OCI-LY1 (cell line): ENCODE data around the gene CBFA2T3.

Experiments
- H2AFZ ChIP-seq: fragments of 200-600 bp; sonication (generic), shearing (Covaris generic); 2 replicates; pipeline ENCODE4 v1.6.0; 2014; ENCODE audit warnings: antibody characterized with exemption, mild to moderate bottlenecking, low read length
- H3F3A ChIP-seq: fragments of 200-600 bp; sonication (generic), shearing (Covaris generic); 2 replicates; pipeline ENCODE4 v1.6.0; 2014; ENCODE audit warnings: mild to moderate bottlenecking, antibody characterized with exemption, low read length, moderate library complexity; ENCODE audit not compliant: insufficient read depth
- H3K27ac ChIP-seq: fragments of 200-600 bp; sonication (generic); 2 replicates; pipeline ENCODE4 v1.5.1; 2014; ENCODE audit warnings: low read length, mixed run types, mild to moderate bottlenecking, low read depth; ENCODE audit not compliant: poor library complexity, severe bottlenecking
- H3K27me3 ChIP-seq: fragments of 200-600 bp; sonication (generic); 2 replicates; pipeline ENCODE4 v1.6.0; 2014; ENCODE audit warnings: antibody characterized with exemption, mild to moderate bottlenecking, low read length, moderate library complexity; ENCODE audit not compliant: insufficient read depth
- H3K36me3 ChIP-seq: fragments of 200-600 bp; sonication (generic); 2 replicates; pipeline ENCODE4 v1.6.1; 2014; ENCODE audit warnings: mild to moderate bottlenecking, antibody characterized with exemption, low read length, moderate library complexity, mixed read lengths; ENCODE audit not compliant: insufficient read depth
- H3K4me1 ChIP-seq: fragments of 200-600 bp; sonication (generic); 2 replicates; pipeline ENCODE4 v1.5.1; 2014; ENCODE audit warnings: mild to moderate bottlenecking, low read length, moderate library complexity; ENCODE audit not compliant: insufficient read depth, severe bottlenecking
- H3K4me2 ChIP-seq: fragments of 200-600 bp; sonication (generic), shearing (Covaris generic); 2 replicates; pipeline ENCODE4 v1.6.1; 2014; ENCODE audit warnings: low read length
- H3K4me3 ChIP-seq: fragments of 200-600 bp; sonication (generic); 2 replicates; pipeline ENCODE4 v1.5.1; 2014; ENCODE audit warnings: low read length, low read depth, mild to moderate bottlenecking, mixed read lengths; ENCODE audit not compliant: poor library complexity, severe bottlenecking
- H3K79me2 ChIP-seq: fragments of 200-600 bp; shearing (Covaris generic); 2 replicates; pipeline ENCODE4 v1.6.1; 2016; ENCODE audit warnings: mixed run types, low read length, mixed read lengths; ENCODE audit not compliant: insufficient read depth
- H3K9ac ChIP-seq: fragments of 200-600 bp; sonication (generic), shearing (Covaris generic); 2 replicates; pipeline ENCODE4 v1.6.1; 2014; ENCODE audit warnings: mild to moderate bottlenecking, low read length, mixed read lengths
- H3K9me2 ChIP-seq: fragments of 200-600 bp; sonication (generic), shearing (Covaris generic); 2 replicates; pipeline ENCODE4 v1.6.1; 2014; ENCODE audit warnings: low read depth, mild to moderate bottlenecking, low read length, mixed read lengths
- H3K9me3 ChIP-seq: fragments of 200-600 bp; shearing (Covaris generic); 2 replicates; pipeline ENCODE4 v1.6.1; 2014; ENCODE audit warnings: low read length, mixed read lengths
- H4K20me1 ChIP-seq: fragments of 200-600 bp; sonication (generic), shearing (Covaris generic); 2 replicates; pipeline ENCODE4 v1.6.0; 2016; ENCODE audit warnings: mild to moderate bottlenecking, low read length; ENCODE audit not compliant: insufficient read depth
- CTCF ChIP-seq: fragments of 200-600 bp; sonication (generic), shearing (Covaris generic); IDR thresholded peaks from 2 replicates; pipeline ENCODE4 v1.5.1; 2017; ENCODE audit warnings: mild to moderate bottlenecking, antibody characterized with exemption, low read length, moderate library complexity, mixed read lengths
- EZH2 ChIP-seq: fragments of 200-600 bp; sonication (generic), shearing (Covaris generic); IDR thresholded peaks from 2 replicates; pipeline ENCODE4 v1.8.0; 2017; ENCODE audit warnings: borderline replicate concordance, mixed run types, mild to moderate bottlenecking, antibody characterized with exemption, low read length, moderate library complexity, mixed read lengths

Gene CBFA2T3

GRCh38 chr16:89024546-89025060 lies 47.6 kb upstream of the CBFA2T3 start:
- Histone ChIP-seq H3K27me3 (peaks cover 3% of the 10 kb centered on the region; the same call in 1 of the 2 replicates), H3K79me2 (no peaks in the 10 kb centered on the region)

GRCh38 chr16:89023621-89024511 lies 46.9 kb upstream of the CBFA2T3 start:
- Histone ChIP-seq H3K4me1 (peaks cover 5% of the 10 kb centered on the region), H3K27ac (no peak overlapping the region), H3F3A (0 out of 2 replicates have a peak, but pooled peaks cover 2% of the 10 kb centered on the region), H3K79me2 (no peaks in the 10 kb centered on the region), H2AFZ (no peak overlapping the region), H3K36me3 (no peaks in the 10 kb centered on the region), H3K9me2 (no peaks in the 10 kb centered on the region), H3K9me3 (no peaks in the 10 kb centered on the region), H3K4me2 (no peak overlapping the region), H4K20me1 (no peaks in the 10 kb centered on the region), H3K9ac (no peak overlapping the region), H3K27me3 (peaks cover 3% of the 10 kb centered on the region; the same call in 1 of the 2 replicates), H3K4me3 (no peak overlapping the region)
- TF ChIP-seq CTCF (no peak), EZH2 (no peak)

More at GRCh38 chr16:89024546-89025060, 47.6 kb upstream of the CBFA2T3 start:
- no peaks in the 10 kb centered on the region for H3K9me2 ChIP-seq
- 0 out of 2 replicates have a peak, but pooled peaks cover 2% of the 10 kb centered on the region for H3F3A ChIP-seq
- no peaks in the 10 kb centered on the region for H4K20me1 ChIP-seq
- no peak overlapping the region for H2AFZ ChIP-seq
- no peaks in the 10 kb centered on the region for H3K36me3 ChIP-seq
- H3K9ac ChIP-seq = no peak overlapping the region
- H3K4me3 ChIP-seq = no peak overlapping the region
- no peak overlapping the region for H3K4me2 ChIP-seq
- H3K9me3 ChIP-seq = no peaks in the 10 kb centered on the region
- H3K4me1 ChIP-seq = peaks cover 5% of the 10 kb centered on the region
- H3K27ac ChIP-seq = no peak overlapping the region
- TF ChIP-seq EZH2 (no peak), CTCF (no peak)

GRCh38 chr16:89023151-89023551 lies 46.1 kb upstream of the CBFA2T3 start:
- Histone ChIP-seq H3K4me1 (peaks cover 5% of the 10 kb centered on the region), H3K9ac (no peak overlapping the region), H3K9me2 (no peaks in the 10 kb centered on the region), H3K79me2 (no peaks in the 10 kb centered on the region), H3K9me3 (no peaks in the 10 kb centered on the region), H3F3A (no peaks in the 10 kb centered on the region), H3K27me3 (peaks cover 3% of the 10 kb centered on the region; the same call in 1 of the 2 replicates), H3K27ac (no peak overlapping the region), H3K4me3 (no peak overlapping the region), H2AFZ (no peak overlapping the region), H3K4me2 (no peak overlapping the region), H4K20me1 (no peaks in the 10 kb centered on the region), H3K36me3 (no peaks in the 10 kb centered on the region)
- TF ChIP-seq EZH2 (no peak), CTCF (no peak)
